ENCODE results near the gene BCAS3. TPM values are rescaled to one million over a fixed set of nuclear protein-coding genes. Genes with fewer than 3 reads are reported as not detected.

BCAS3 gene
- total and polyA plus RNA-seq, 10 donors: 3.7 to 56.0 (median 42.3) TPM

GRCh38 chr17:61245706-61246135 is 568.1 kb downstream of the BCAS3 start:
- H3K36me3 ChIP-seq: no peaks in the 10 kb centered on the region
- no peak overlapping the region for H3K4me3 ChIP-seq
- no peaks in the 10 kb centered on the region for H3K9me3 ChIP-seq
- intact Hi-C loops (cut with DNase I; ENCODE audit: low total_unique reads): no loop called here
- no peaks in the 10 kb centered on the region for H3K27me3 ChIP-seq (replicated peaks in 1 of 7)
- DNase-seq: no peak
- H3K4me1 ChIP-seq: peaks cover 0 to 33% (median 12%) of the 10 kb centered on the region in 6 donors
- TF ChIP-seq POLR2A (IDR thresholded peaks at IDR 0.05): no peak
- TF ChIP-seq, protein P1, sequence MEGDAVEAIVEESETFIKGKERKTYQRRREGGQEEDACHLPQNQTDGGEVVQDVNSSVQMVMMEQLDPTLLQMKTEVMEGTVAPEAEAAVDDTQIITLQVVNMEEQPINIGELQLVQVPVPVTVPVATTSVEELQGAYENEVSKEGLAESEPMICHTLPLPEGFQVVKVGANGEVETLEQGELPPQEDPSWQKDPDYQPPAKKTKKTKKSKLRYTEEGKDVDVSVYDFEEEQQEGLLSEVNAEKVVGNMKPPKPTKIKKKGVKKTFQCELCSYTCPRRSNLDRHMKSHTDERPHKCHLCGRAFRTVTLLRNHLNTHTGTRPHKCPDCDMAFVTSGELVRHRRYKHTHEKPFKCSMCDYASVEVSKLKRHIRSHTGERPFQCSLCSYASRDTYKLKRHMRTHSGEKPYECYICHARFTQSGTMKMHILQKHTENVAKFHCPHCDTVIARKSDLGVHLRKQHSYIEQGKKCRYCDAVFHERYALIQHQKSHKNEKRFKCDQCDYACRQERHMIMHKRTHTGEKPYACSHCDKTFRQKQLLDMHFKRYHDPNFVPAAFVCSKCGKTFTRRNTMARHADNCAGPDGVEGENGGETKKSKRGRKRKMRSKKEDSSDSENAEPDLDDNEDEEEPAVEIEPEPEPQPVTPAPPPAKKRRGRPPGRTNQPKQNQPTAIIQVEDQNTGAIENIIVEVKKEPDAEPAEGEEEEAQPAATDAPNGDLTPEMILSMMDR (IDR thresholded peaks at IDR 0.05 in 8 of 11, conservative IDR thresholded peaks at IDR 0.05 in 3 of 11): no peak
- TF ChIP-seq POLR2AphosphoS5 (IDR thresholded peaks at IDR 0.05): no peak
- 86 to 95% (median 88%) methylated on average over 3 of the region's 3 CpGs for WGBS, 5 donors
- H3K27ac ChIP-seq: no peak overlapping the region

GRCh38 chr17:61247439-61247838 is 569.8 kb downstream of the BCAS3 start:
- WGBS, 5 donors: 78 to 87% (median 82%) methylated on average over 3 of the region's 3 CpGs
- H3K9me3 ChIP-seq: no peaks in the 10 kb centered on the region
- H3K27ac ChIP-seq: peak overlapping the region in 2 of 8 donors; percentile 9 to 83
- H3K36me3 ChIP-seq: no peaks in the 10 kb centered on the region
- no peak overlapping the region for H3K4me3 ChIP-seq
- TF ChIP-seq POLR2AphosphoS5 (IDR thresholded peaks at IDR 0.05): no peak
- TF ChIP-seq POLR2A (IDR thresholded peaks at IDR 0.05): no peak
- TF ChIP-seq, protein P1 (IDR thresholded peaks at IDR 0.05 in 8 of 11, conservative IDR thresholded peaks at IDR 0.05 in 3 of 11): no peak
- H3K4me1 ChIP-seq: peaks cover 2 to 50% (median 26%) of the 10 kb centered on the region in 6 donors
- no peaks in the 10 kb centered on the region for H3K27me3 ChIP-seq (replicated peaks in 1 of 7)
- no peak for DNase-seq
- intact Hi-C loops (cut with DNase I; ENCODE audit: low total_unique reads): no loop called here

DNA sequence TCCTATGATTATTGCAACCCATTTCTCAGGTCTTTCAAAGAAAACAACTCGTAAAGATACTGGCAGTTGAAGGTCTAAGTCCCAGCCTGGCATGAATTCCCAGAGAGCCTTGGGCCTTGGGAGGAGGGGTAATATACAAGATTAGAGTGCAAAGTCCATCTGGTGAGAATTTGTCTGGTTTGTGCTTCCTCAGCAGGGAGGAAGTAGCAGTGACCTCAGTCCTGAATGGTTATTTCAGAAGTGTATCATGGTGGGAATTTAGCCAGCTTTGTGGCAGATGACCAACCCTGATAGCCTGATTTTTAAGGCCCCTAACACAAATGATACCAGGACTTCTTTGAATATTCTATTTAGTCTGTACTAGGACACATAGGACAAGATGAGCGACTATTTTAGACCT is 570.7 kb downstream of the BCAS3 start:
- Histone ChIP-seq H3K36me3 (no peaks in the 10 kb centered on the region), H3K4me3 (no peak overlapping the region), H3K9me3 (no peaks in the 10 kb centered on the region), H3K27ac (peak overlapping the region in 4 of 8 donors; percentile 7 to 83 (median 52)), H3K4me1 (peaks cover 6 to 60% (median 33%) of the 10 kb centered on the region in 6 donors), H3K27me3 (replicated peaks in 1 of 7) (no peaks in the 10 kb centered on the region)
- intact Hi-C loops (cut with DNase I; ENCODE audit: low total_unique reads): no loop called here
- TF ChIP-seq, protein P1 (IDR thresholded peaks at IDR 0.05 in 8 of 11, conservative IDR thresholded peaks at IDR 0.05 in 3 of 11): no peak
- no peak for TF ChIP-seq POLR2AphosphoS5 (IDR thresholded peaks at IDR 0.05)
- TF ChIP-seq POLR2A (IDR thresholded peaks at IDR 0.05): no peak
- no peak for DNase-seq
- 75 to 85% (median 83%) methylated on average over 2 of the region's 2 CpGs for WGBS, 5 donors

DNA sequence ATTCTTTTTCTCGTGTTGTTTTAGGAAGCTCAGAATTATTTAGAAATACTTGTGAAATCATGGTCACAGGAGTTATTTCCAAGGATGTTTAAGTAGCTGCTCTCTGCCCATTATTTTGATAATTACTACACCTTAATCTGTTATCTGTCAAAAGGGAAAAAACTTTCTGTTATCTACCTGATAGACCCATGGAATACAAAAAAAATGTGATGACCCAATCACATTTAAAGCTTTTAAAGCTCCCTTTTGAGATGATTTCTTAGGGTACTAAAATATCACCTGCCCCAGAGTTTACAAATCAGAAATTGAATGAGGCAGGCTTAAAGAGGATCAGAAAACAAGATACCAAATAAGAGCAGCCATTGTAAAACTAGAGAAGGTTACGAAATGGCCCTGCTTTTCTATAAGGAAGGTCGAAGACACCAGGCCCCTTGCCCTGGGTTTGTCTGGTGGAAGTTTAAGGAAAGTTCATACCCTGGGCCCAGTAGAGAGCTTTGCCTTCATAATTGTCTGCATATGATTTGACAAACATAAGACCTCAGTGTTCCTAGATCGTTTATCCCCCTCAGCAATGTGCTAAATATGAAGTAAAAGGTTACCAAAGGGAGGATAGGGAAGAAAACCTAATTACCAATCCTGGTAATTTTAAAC is 572.1 kb downstream of the BCAS3 start:
- intact Hi-C loops (cut with DNase I; ENCODE audit: low total_unique reads): no loop called here
- Histone ChIP-seq H3K4me3 (no peak overlapping the region), H3K4me1 (peaks cover 6 to 73% (median 34%) of the 10 kb centered on the region in 6 donors), H3K27ac (peak overlapping the region in 6 of 8 donors; percentile 3 to 86 (median 79)), H3K36me3 (no peaks in the 10 kb centered on the region), H3K9me3 (no peaks in the 10 kb centered on the region), H3K27me3 (replicated peaks in 1 of 7) (no peaks in the 10 kb centered on the region)
- WGBS, 5 donors: 58 to 86% (median 78%) methylated on average over 4 of the region's 4 CpGs
- no peak for DNase-seq
- TF ChIP-seq, protein P1 (IDR thresholded peaks at IDR 0.05 in 8 of 11, conservative IDR thresholded peaks at IDR 0.05 in 3 of 11): no peak
- TF ChIP-seq POLR2AphosphoS5 (IDR thresholded peaks at IDR 0.05): no peak
- TF ChIP-seq POLR2A (IDR thresholded peaks at IDR 0.05): no peak

All from spleen (tissue), 11 donors.